ENCODE measurements around the gene SLC25A18. TPM values are rescaled to one million over a fixed set of nuclear protein-coding genes. Genes with fewer than 3 reads are reported as not detected.

The SLC25A18 gene
- total RNA-seq, 1 experiment from 2014 or later = not detected

Other genes starting within 250 kb of the SLC25A18 start
- 0.11 TPM in 1 of 2 replicates, not detected in the other for gene CECR2, start 194.0 kb upstream of the SLC25A18 start, total RNA-seq (2014; rRNA removed)
- gene ATP6V1E1, start 65.3 kb downstream of the SLC25A18 start, total RNA-seq (2014; rRNA removed) = 170 and 187 TPM in 2 replicates
- 81.5 and 89.2 TPM in 2 replicates for gene BCL2L13, start 75.3 kb downstream of the SLC25A18 start, total RNA-seq (2014; rRNA removed)
- gene BID, start 211.0 kb downstream of the SLC25A18 start, total RNA-seq (2014; rRNA removed) = 26.7 and 32.3 TPM in 2 replicates